Peyer's patch (tissue), 4 donors: ENCODE measurements around the gene FOXI1.

Source experiments
- CTCF ChIP-seq, 6 experiments: fragments of 450-650 bp in 4 of 6; fragments of 200-600 bp in 2 of 6; sonication (generic) in 1 of 6; IDR thresholded peaks; one replicate each; pipeline ENCODE4 v1.5.1; 2017 to 2019; ENCODE audit warnings: antibody characterized with exemption in 6 of 6, mild to moderate bottlenecking in 3 of 6, moderate library complexity in 1 of 6
- POLR2A ChIP-seq, 2 donors: fragments of 450-650 bp; IDR thresholded peaks; one replicate each; pipeline ENCODE4 v1.5.1; 2017; ENCODE audit warnings: antibody characterized with exemption in 2 of 2, mild to moderate bottlenecking in 2 of 2, moderate library complexity in 2 of 2

- TF ChIP-seq CTCF (IDR thresholded peaks at IDR 0.05) (no peak), POLR2A (IDR thresholded peaks at IDR 0.05) (no peak)
Observed at GRCh38 chr5:170143091-170143490, 37.4 kb downstream of the FOXI1 start.
